ENCODE results near the gene OR10G3. TPM values are rescaled to one million over a fixed set of nuclear protein-coding genes. Genes with fewer than 3 reads are reported as not detected.

Gene OR10G3
- polyA plus RNA-seq: not detected in 2 replicates

GRCh38 chr14:21579976-21580375 lies at the start of gene OR10G3:
OR10G3 (minus strand) TSS chr14:21580076; CDS start chr14:21570744, 9,332 bp downstream.

GRCh38 chr14:21525962-21526671 lies 53.8 kb downstream of the OR10G3 start, which contains the start of gene SALL2:
SALL2 (minus strand) TSS chr14:21526346; CDS start chr14:21526127, 219 bp downstream.

Other genes with a start within 250 kb of the OR10G3 start
- gene SUPT16H, start 196.1 kb downstream of the OR10G3 start, polyA plus RNA-seq: 64.5 and 120 TPM in 2 replicates
- gene CHD8, start 124.0 kb downstream of the OR10G3 start, polyA plus RNA-seq: 31.3 and 38.8 TPM in 2 replicates
- 19.2 and 34.4 TPM in 2 replicates for gene RAB2B, start 103.1 kb downstream of the OR10G3 start, polyA plus RNA-seq
- 54.3 and 82.3 TPM in 2 replicates for gene TOX4, start 102.9 kb downstream of the OR10G3 start, polyA plus RNA-seq
- gene METTL3, start 68.7 kb downstream of the OR10G3 start, polyA plus RNA-seq: 30.6 and 32.1 TPM in 2 replicates
- 43.9 and 64.4 TPM in 2 replicates for gene SALL2, start 53.7 kb downstream of the OR10G3 start, polyA plus RNA-seq
- gene OR10G2, start 54.9 kb upstream of the OR10G3 start, polyA plus RNA-seq: not detected in 2 replicates
- not detected in 2 replicates for gene OR4E2, start 73.8 kb upstream of the OR10G3 start, polyA plus RNA-seq
- gene OR4E1, start 93.7 kb upstream of the OR10G3 start, polyA plus RNA-seq: not detected in 2 replicates